ENCODE data around the gene RFX2. TPM values are rescaled to one million over a fixed set of nuclear protein-coding genes. Genes with fewer than 3 reads are reported as not detected.

Gene RFX2
- total RNA-seq, 1 donor from 2014 or later, result 6.2 TPM

GRCh38 chr19:6126335-6126974 is 16.2 kb upstream of the RFX2 start:
- peaks cover 7% of the 10 kb centered on the region for H3K36me3 Mint-ChIP-seq
- peaks cover 14% of the 10 kb centered on the region for H3K9me3 ChIP-seq (ENCODE audit: low read depth)
- H3K4me2 ChIP-seq, result no peak overlapping the region
- H3K4me1 Mint-ChIP-seq, result no peaks in the 10 kb centered on the region
- DNase-seq (ENCODE audit: low spot score), result peak; percentile 55
- H3K27me3 Mint-ChIP-seq (ENCODE audit: insufficient read depth, low read depth), result no peaks in the 10 kb centered on the region
- no peak overlapping the region for H2AFZ ChIP-seq (replicated peaks)
- H3K4me1 ChIP-seq, result no peaks in the 10 kb centered on the region
- TF ChIP-seq EZH2 (IDR thresholded peaks at IDR 0.05) (no peak), CTCF (IDR thresholded peaks at IDR 0.05) (peak; percentile 45)
- H3K27ac Mint-ChIP-seq, result no peak overlapping the region
- no peak overlapping the region for H3K9ac ChIP-seq
- H3K27ac ChIP-seq, result no peak overlapping the region
- H3K27me3 ChIP-seq, result no peaks in the 10 kb centered on the region
- no peaks in the 10 kb centered on the region for H4K20me1 ChIP-seq (ENCODE audit: low read depth)
- H3K9me3 Mint-ChIP-seq, result peaks cover 23% of the 10 kb centered on the region
- H3K4me3 Mint-ChIP-seq, result no peak overlapping the region
- H3K36me3 ChIP-seq, result no peaks in the 10 kb centered on the region
- H3K4me3 ChIP-seq, result no peak overlapping the region
- no peaks in the 10 kb centered on the region for H3K79me2 ChIP-seq (ENCODE audit: low read depth)
- no peaks in the 10 kb centered on the region for H3F3A ChIP-seq (ENCODE audit: low read depth)

DNA sequence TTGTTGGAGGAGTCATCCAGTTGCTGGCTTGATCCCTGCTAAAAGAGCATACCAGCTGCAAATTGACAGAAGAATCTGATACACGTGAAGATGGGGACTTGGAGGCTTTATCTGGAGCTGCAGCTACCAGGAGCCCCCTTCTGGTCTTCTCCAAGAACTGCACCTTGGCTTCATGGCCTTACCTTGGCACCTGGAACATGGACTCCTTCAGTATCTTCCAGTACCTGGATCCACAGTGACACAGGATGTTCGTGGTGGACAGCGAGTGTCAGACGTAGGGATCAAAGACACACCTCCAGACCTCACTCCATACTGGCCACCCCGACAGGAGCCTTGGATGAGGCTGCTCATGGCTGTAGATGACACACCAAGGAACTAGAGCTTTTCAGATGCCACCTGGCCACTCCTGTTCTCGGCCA is 15.3 kb upstream of the RFX2 start:
- H3K4me2 ChIP-seq, result no peak overlapping the region
- TF ChIP-seq EZH2 (IDR thresholded peaks at IDR 0.05) (no peak), CTCF (IDR thresholded peaks at IDR 0.05) (peak; percentile 73), EZH2phosphoT487 (IDR thresholded peaks at IDR 0.05) (no peak)
- no peaks in the 10 kb centered on the region for H3K36me3 ChIP-seq
- no peaks in the 10 kb centered on the region for H3F3A ChIP-seq (ENCODE audit: low read depth)
- DNase-seq (ENCODE audit: low spot score), result peak; percentile 73
- Mint-ChIP-seq H3K9me3 (peaks cover 23% of the 10 kb centered on the region), H3K36me3 (peaks cover 7% of the 10 kb centered on the region), H3K4me3 (no peak overlapping the region), H3K4me1 (no peaks in the 10 kb centered on the region), H3K27ac (no peak overlapping the region), H3K27me3 (ENCODE audit: insufficient read depth, low read depth) (no peaks in the 10 kb centered on the region)
- H3K27me3 ChIP-seq, result no peaks in the 10 kb centered on the region
- H3K4me3 ChIP-seq, result no peak overlapping the region
- H3K9me3 ChIP-seq (ENCODE audit: low read depth), result peaks cover 14% of the 10 kb centered on the region
- no peaks in the 10 kb centered on the region for H4K20me1 ChIP-seq (ENCODE audit: low read depth)
- H3K27ac ChIP-seq, result no peak overlapping the region
- H3K79me2 ChIP-seq (ENCODE audit: low read depth), result no peaks in the 10 kb centered on the region
- H2AFZ ChIP-seq (replicated peaks), result no peak overlapping the region
- no peak overlapping the region for H3K9ac ChIP-seq
- no peaks in the 10 kb centered on the region for H3K4me1 ChIP-seq

GRCh38 chr19:6119031-6119430 is 8.7 kb upstream of the RFX2 start:
- Mint-ChIP-seq H3K36me3 (no peaks in the 10 kb centered on the region), H3K27ac (no peak overlapping the region), H3K27me3 (ENCODE audit: insufficient read depth, low read depth) (peaks cover 2% of the 10 kb centered on the region), H3K4me3 (no peak overlapping the region), H3K4me1 (no peaks in the 10 kb centered on the region), H3K9me3 (peaks cover 16% of the 10 kb centered on the region)
- Histone ChIP-seq H2AFZ (replicated peaks) (no peak overlapping the region), H3K27ac (no peak overlapping the region), H3K4me3 (no peak overlapping the region), H4K20me1 (ENCODE audit: low read depth) (no peaks in the 10 kb centered on the region), H3K27me3 (peaks cover 9% of the 10 kb centered on the region), H3F3A (ENCODE audit: low read depth) (no peaks in the 10 kb centered on the region), H3K9me3 (ENCODE audit: low read depth) (no peaks in the 10 kb centered on the region), H3K9ac (no peak overlapping the region), H3K79me2 (ENCODE audit: low read depth) (no peaks in the 10 kb centered on the region), H3K4me2 (no peak overlapping the region), H3K36me3 (no peaks in the 10 kb centered on the region), H3K4me1 (no peaks in the 10 kb centered on the region)
- no peak for DNase-seq (ENCODE audit: low spot score)
- no peak for TF ChIP-seq CTCF (IDR thresholded peaks at IDR 0.05)
- TF ChIP-seq EZH2 (IDR thresholded peaks at IDR 0.05), result no peak
- TF ChIP-seq EZH2phosphoT487 (IDR thresholded peaks at IDR 0.05), result no peak
